ENCODE data around the gene AUTS2. TPM values are rescaled to one million over a fixed set of nuclear protein-coding genes. Genes with fewer than 3 reads are reported as not detected.

Gene AUTS2
- polyA plus RNA-seq, 1 donor from 2014 or later = 97.3 TPM

DNA sequence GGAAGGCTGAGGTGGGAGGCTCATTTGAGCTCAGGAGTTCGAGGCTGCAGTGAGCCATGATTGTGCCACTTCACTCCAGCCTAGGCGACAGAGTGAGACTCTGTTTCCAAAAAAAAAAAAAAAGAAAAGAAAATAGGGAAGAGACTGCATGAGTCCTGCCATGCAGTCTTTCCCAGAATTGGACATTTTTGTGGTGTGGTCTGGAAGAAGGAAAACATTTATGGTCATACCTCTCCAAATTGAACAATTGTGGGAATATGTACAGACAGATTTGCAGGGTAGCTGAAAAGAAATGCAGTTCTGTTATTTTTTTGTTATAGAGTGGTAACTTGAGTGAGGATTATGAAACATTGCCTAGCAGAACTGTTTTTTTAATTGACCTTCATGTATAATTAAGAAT, 198.1 kb downstream of the AUTS2 start:
- Histone ChIP-seq H3K79me2 (replicated peaks; ENCODE audit: insufficient read depth, low read length) (peaks cover 64% of the 10 kb centered on the region), H3K9ac (ENCODE audit: low read length) (no peak overlapping the region), H3K4me2 (ENCODE audit: low read length) (no peak overlapping the region), H3K27me3 (ENCODE audit: insufficient read depth, low read depth, low read length) (no peaks in the 10 kb centered on the region), H3K9me3 (ENCODE audit: low read length) (no peaks in the 10 kb centered on the region), H2AFZ (ENCODE audit: low read depth, low read length) (no peak overlapping the region), H3K4me3 (ENCODE audit: low read length) (no peak overlapping the region), H3K9me2 (ENCODE audit: insufficient read depth, low read length) (no peaks in the 10 kb centered on the region), H4K20me1 (ENCODE audit: insufficient read depth) (no peaks in the 10 kb centered on the region), H3F3A (ENCODE audit: insufficient read depth, low read length, poor library complexity, severe bottlenecking) (peaks cover 4% of the 10 kb centered on the region), H3K36me3 (ENCODE audit: insufficient read depth, low read length) (no peaks in the 10 kb centered on the region), H3K27ac (ENCODE audit: low read length) (no peak overlapping the region)
- TF ChIP-seq EP300 (conservative IDR thresholded peaks at IDR 0.05; ENCODE audit: poor library complexity, severe bottlenecking) (no peak), SMC3 (conservative IDR thresholded peaks at IDR 0.05; ENCODE audit: poor library complexity) (no peak)

DNA sequence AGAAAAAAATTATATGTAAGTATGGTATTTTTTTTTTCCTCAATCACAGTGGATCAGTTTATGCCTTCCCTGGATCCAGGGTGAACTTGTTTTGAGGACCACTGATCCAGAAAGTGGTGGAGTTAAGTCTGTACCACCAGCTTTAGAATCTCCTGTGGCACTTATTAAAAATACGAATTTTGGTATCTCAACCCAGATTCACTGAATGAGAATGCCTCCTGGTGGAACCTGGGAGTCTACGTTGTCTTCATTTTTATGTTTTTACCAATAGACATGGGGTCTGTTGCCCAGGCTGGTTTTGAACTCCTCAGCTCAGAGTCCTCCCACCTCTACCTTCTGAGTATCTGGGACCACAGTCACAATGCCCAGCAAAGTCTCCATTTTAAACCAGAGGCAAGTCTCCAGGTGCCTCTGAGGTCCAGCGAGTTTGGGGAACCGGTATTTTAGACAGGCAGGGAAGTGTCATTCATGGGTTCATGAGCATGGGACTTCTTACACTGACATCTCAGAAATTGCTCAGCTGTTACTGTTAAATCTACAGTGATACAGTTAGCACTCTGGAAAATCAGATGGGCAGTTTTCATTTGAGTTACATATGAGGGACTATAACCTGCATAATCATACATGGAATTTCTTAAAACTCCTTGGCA, 200.9 kb downstream of the AUTS2 start:
- Histone ChIP-seq H3K9me2 (ENCODE audit: insufficient read depth, low read length) (no peaks in the 10 kb centered on the region), H4K20me1 (ENCODE audit: insufficient read depth) (no peaks in the 10 kb centered on the region), H3K36me3 (ENCODE audit: insufficient read depth, low read length) (no peaks in the 10 kb centered on the region), H3K4me3 (ENCODE audit: low read length) (no peak overlapping the region), H3K9ac (ENCODE audit: low read length) (no peak overlapping the region), H3K4me2 (ENCODE audit: low read length) (no peak overlapping the region), H3F3A (ENCODE audit: insufficient read depth, low read length, poor library complexity, severe bottlenecking) (no peaks in the 10 kb centered on the region), H2AFZ (ENCODE audit: low read depth, low read length) (no peak overlapping the region), H3K27me3 (ENCODE audit: insufficient read depth, low read depth, low read length) (no peaks in the 10 kb centered on the region), H3K27ac (ENCODE audit: low read length) (no peak overlapping the region), H3K79me2 (replicated peaks; ENCODE audit: insufficient read depth, low read length) (peaks cover 65% of the 10 kb centered on the region), H3K9me3 (ENCODE audit: low read length) (no peaks in the 10 kb centered on the region)
- no peak for TF ChIP-seq RAD21 (conservative IDR thresholded peaks at IDR 0.05)

- Histone ChIP-seq H3K9me3 (ENCODE audit: low read length) (no peaks in the 10 kb centered on the region), H3K27ac (ENCODE audit: low read length) (no peak overlapping the region), H3K36me3 (ENCODE audit: insufficient read depth, low read length) (no peaks in the 10 kb centered on the region), H3K9me2 (ENCODE audit: insufficient read depth, low read length) (no peaks in the 10 kb centered on the region), H3K27me3 (ENCODE audit: insufficient read depth, low read depth, low read length) (no peaks in the 10 kb centered on the region), H2AFZ (ENCODE audit: low read depth, low read length) (no peak overlapping the region), H4K20me1 (ENCODE audit: insufficient read depth) (no peaks in the 10 kb centered on the region), H3F3A (ENCODE audit: insufficient read depth, low read length, poor library complexity, severe bottlenecking) (no peaks in the 10 kb centered on the region), H3K9ac (ENCODE audit: low read length) (no peak overlapping the region), H3K4me3 (ENCODE audit: low read length) (no peak overlapping the region), H3K4me2 (ENCODE audit: low read length) (no peak overlapping the region), H3K79me2 (replicated peaks; ENCODE audit: insufficient read depth, low read length) (peaks cover 59% of the 10 kb centered on the region)
- TF ChIP-seq, protein P1, sequence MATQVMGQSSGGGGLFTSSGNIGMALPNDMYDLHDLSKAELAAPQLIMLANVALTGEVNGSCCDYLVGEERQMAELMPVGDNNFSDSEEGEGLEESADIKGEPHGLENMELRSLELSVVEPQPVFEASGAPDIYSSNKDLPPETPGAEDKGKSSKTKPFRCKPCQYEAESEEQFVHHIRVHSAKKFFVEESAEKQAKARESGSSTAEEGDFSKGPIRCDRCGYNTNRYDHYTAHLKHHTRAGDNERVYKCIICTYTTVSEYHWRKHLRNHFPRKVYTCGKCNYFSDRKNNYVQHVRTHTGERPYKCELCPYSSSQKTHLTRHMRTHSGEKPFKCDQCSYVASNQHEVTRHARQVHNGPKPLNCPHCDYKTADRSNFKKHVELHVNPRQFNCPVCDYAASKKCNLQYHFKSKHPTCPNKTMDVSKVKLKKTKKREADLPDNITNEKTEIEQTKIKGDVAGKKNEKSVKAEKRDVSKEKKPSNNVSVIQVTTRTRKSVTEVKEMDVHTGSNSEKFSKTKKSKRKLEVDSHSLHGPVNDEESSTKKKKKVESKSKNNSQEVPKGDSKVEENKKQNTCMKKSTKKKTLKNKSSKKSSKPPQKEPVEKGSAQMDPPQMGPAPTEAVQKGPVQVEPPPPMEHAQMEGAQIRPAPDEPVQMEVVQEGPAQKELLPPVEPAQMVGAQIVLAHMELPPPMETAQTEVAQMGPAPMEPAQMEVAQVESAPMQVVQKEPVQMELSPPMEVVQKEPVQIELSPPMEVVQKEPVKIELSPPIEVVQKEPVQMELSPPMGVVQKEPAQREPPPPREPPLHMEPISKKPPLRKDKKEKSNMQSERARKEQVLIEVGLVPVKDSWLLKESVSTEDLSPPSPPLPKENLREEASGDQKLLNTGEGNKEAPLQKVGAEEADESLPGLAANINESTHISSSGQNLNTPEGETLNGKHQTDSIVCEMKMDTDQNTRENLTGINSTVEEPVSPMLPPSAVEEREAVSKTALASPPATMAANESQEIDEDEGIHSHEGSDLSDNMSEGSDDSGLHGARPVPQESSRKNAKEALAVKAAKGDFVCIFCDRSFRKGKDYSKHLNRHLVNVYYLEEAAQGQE (IDR thresholded peaks at IDR 0.05; ENCODE audit: borderline replicate concordance) = no peak
- TF ChIP-seq SMC3 (conservative IDR thresholded peaks at IDR 0.05; ENCODE audit: poor library complexity) (no peak), RAD21 (conservative IDR thresholded peaks at IDR 0.05) (no peak), MXI1 (conservative IDR thresholded peaks at IDR 0.05; ENCODE audit: poor library complexity, severe bottlenecking) (no peak), POLR2AphosphoS5 (IDR thresholded peaks at IDR 0.05) (no peak), TAF1 (IDR thresholded peaks at IDR 0.05; ENCODE audit: low read depth) (no peak), EZH2 (IDR thresholded peaks at IDR 0.05; ENCODE audit: borderline replicate concordance, insufficient read depth, low read length, poor library complexity, severe bottlenecking) (no peak), EP300 (conservative IDR thresholded peaks at IDR 0.05; ENCODE audit: poor library complexity, severe bottlenecking) (no peak)
- TF ChIP-seq, protein P2, sequence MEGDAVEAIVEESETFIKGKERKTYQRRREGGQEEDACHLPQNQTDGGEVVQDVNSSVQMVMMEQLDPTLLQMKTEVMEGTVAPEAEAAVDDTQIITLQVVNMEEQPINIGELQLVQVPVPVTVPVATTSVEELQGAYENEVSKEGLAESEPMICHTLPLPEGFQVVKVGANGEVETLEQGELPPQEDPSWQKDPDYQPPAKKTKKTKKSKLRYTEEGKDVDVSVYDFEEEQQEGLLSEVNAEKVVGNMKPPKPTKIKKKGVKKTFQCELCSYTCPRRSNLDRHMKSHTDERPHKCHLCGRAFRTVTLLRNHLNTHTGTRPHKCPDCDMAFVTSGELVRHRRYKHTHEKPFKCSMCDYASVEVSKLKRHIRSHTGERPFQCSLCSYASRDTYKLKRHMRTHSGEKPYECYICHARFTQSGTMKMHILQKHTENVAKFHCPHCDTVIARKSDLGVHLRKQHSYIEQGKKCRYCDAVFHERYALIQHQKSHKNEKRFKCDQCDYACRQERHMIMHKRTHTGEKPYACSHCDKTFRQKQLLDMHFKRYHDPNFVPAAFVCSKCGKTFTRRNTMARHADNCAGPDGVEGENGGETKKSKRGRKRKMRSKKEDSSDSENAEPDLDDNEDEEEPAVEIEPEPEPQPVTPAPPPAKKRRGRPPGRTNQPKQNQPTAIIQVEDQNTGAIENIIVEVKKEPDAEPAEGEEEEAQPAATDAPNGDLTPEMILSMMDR (IDR thresholded peaks at IDR 0.05; ENCODE audit: poor library complexity, severe bottlenecking) = no peak
Measured at GRCh38 chr7:69799990-69800389, 201.7 kb downstream of the AUTS2 start.
